OCI-LY1 (cell line): ENCODE measurements around the gene FHOD3.

Source experiments
- H2AFZ ChIP-seq: fragments of 200-600 bp; sonication (generic), shearing (Covaris generic); 2 replicates; pipeline ENCODE4 v1.6.0; 2014; ENCODE audit warnings: antibody characterized with exemption, mild to moderate bottlenecking, low read length
- H3F3A ChIP-seq: fragments of 200-600 bp; sonication (generic), shearing (Covaris generic); 2 replicates; pipeline ENCODE4 v1.6.0; 2014; ENCODE audit warnings: mild to moderate bottlenecking, antibody characterized with exemption, low read length, moderate library complexity; ENCODE audit not compliant: insufficient read depth
- H3K27ac ChIP-seq: fragments of 200-600 bp; sonication (generic); 2 replicates; pipeline ENCODE4 v1.5.1; 2014; ENCODE audit warnings: low read length, mixed run types, mild to moderate bottlenecking, low read depth; ENCODE audit not compliant: poor library complexity, severe bottlenecking
- H3K27me3 ChIP-seq: fragments of 200-600 bp; sonication (generic); 2 replicates; pipeline ENCODE4 v1.6.0; 2014; ENCODE audit warnings: antibody characterized with exemption, mild to moderate bottlenecking, low read length, moderate library complexity; ENCODE audit not compliant: insufficient read depth
- H3K36me3 ChIP-seq: fragments of 200-600 bp; sonication (generic); 2 replicates; pipeline ENCODE4 v1.6.1; 2014; ENCODE audit warnings: mild to moderate bottlenecking, antibody characterized with exemption, low read length, moderate library complexity, mixed read lengths; ENCODE audit not compliant: insufficient read depth
- H3K4me1 ChIP-seq: fragments of 200-600 bp; sonication (generic); 2 replicates; pipeline ENCODE4 v1.5.1; 2014; ENCODE audit warnings: mild to moderate bottlenecking, low read length, moderate library complexity; ENCODE audit not compliant: insufficient read depth, severe bottlenecking
- H3K4me2 ChIP-seq: fragments of 200-600 bp; sonication (generic), shearing (Covaris generic); 2 replicates; pipeline ENCODE4 v1.6.1; 2014; ENCODE audit warnings: low read length
- H3K4me3 ChIP-seq: fragments of 200-600 bp; sonication (generic); 2 replicates; pipeline ENCODE4 v1.5.1; 2014; ENCODE audit warnings: low read length, low read depth, mild to moderate bottlenecking, mixed read lengths; ENCODE audit not compliant: poor library complexity, severe bottlenecking
- H3K79me2 ChIP-seq: fragments of 200-600 bp; shearing (Covaris generic); 2 replicates; pipeline ENCODE4 v1.6.1; 2016; ENCODE audit warnings: mixed run types, low read length, mixed read lengths; ENCODE audit not compliant: insufficient read depth
- H3K9ac ChIP-seq: fragments of 200-600 bp; sonication (generic), shearing (Covaris generic); 2 replicates; pipeline ENCODE4 v1.6.1; 2014; ENCODE audit warnings: mild to moderate bottlenecking, low read length, mixed read lengths
- H3K9me2 ChIP-seq: fragments of 200-600 bp; sonication (generic), shearing (Covaris generic); 2 replicates; pipeline ENCODE4 v1.6.1; 2014; ENCODE audit warnings: low read depth, mild to moderate bottlenecking, low read length, mixed read lengths
- H3K9me3 ChIP-seq: fragments of 200-600 bp; shearing (Covaris generic); 2 replicates; pipeline ENCODE4 v1.6.1; 2014; ENCODE audit warnings: low read length, mixed read lengths
- H4K20me1 ChIP-seq: fragments of 200-600 bp; sonication (generic), shearing (Covaris generic); 2 replicates; pipeline ENCODE4 v1.6.0; 2016; ENCODE audit warnings: mild to moderate bottlenecking, low read length; ENCODE audit not compliant: insufficient read depth
- CTCF ChIP-seq: fragments of 200-600 bp; sonication (generic), shearing (Covaris generic); IDR thresholded peaks from 2 replicates; pipeline ENCODE4 v1.5.1; 2017; ENCODE audit warnings: mild to moderate bottlenecking, antibody characterized with exemption, low read length, moderate library complexity, mixed read lengths
- EZH2 ChIP-seq: fragments of 200-600 bp; sonication (generic), shearing (Covaris generic); IDR thresholded peaks from 2 replicates; pipeline ENCODE4 v1.8.0; 2017; ENCODE audit warnings: borderline replicate concordance, mixed run types, mild to moderate bottlenecking, antibody characterized with exemption, low read length, moderate library complexity, mixed read lengths

FHOD3 gene

GRCh38 chr18:36735130-36735529, 437.6 kb downstream of the FHOD3 start:
- Histone ChIP-seq H3K9me2 (no peaks in the 10 kb centered on the region), H3K27me3 (no peaks in the 10 kb centered on the region), H3F3A (no peaks in the 10 kb centered on the region), H4K20me1 (no peaks in the 10 kb centered on the region), H3K9ac (no peak overlapping the region), H2AFZ (no peak overlapping the region), H3K4me3 (no peak overlapping the region), H3K4me2 (peak overlapping the region; percentile 36; the same call in 1 of the 2 replicates), H3K9me3 (peaks cover 3% of the 10 kb centered on the region; the same call in 1 of the 2 replicates), H3K4me1 (peaks cover 38% of the 10 kb centered on the region), H3K79me2 (no peaks in the 10 kb centered on the region), H3K36me3 (no peaks in the 10 kb centered on the region), H3K27ac (peak overlapping the region; percentile 77)
- TF ChIP-seq CTCF (no peak), EZH2 (no peak)

GRCh38 chr18:36736094-36736493, 438.6 kb downstream of the FHOD3 start:
- Histone ChIP-seq H3K27ac (peak overlapping the region; percentile 77), H3K4me1 (peaks cover 38% of the 10 kb centered on the region), H3K27me3 (no peaks in the 10 kb centered on the region), H3F3A (no peaks in the 10 kb centered on the region), H2AFZ (no peak overlapping the region), H3K9ac (no peak overlapping the region), H3K4me2 (no peak overlapping the region), H3K4me3 (no peak overlapping the region), H4K20me1 (no peaks in the 10 kb centered on the region), H3K9me3 (peaks cover 3% of the 10 kb centered on the region; the same call in 1 of the 2 replicates), H3K79me2 (no peaks in the 10 kb centered on the region), H3K9me2 (no peaks in the 10 kb centered on the region), H3K36me3 (no peaks in the 10 kb centered on the region)
- TF ChIP-seq EZH2 (no peak), CTCF (no peak)

GRCh38 chr18:36737316-36737715, 439.8 kb downstream of the FHOD3 start:
- no peaks in the 10 kb centered on the region for H3K9me3 ChIP-seq

GRCh38 chr18:36744261-36744876, 446.9 kb downstream of the FHOD3 start:
- no peaks in the 10 kb centered on the region for H3K9me3 ChIP-seq
- no peaks in the 10 kb centered on the region for H3K36me3 ChIP-seq
- no peak overlapping the region for H3K4me2 ChIP-seq
- no peaks in the 10 kb centered on the region for H3K9me2 ChIP-seq
- no peak for TF ChIP-seq CTCF
- no peak for TF ChIP-seq EZH2
- H3K27ac ChIP-seq = no peak overlapping the region
- no peak overlapping the region for H2AFZ ChIP-seq
- H3K4me3 ChIP-seq = no peak overlapping the region
- H3K4me1 ChIP-seq = no peaks in the 10 kb centered on the region
- H3K27me3 ChIP-seq = peaks cover 3% of the 10 kb centered on the region; the same call in 1 of the 2 replicates
- H3K79me2 ChIP-seq = no peaks in the 10 kb centered on the region
- H3K9ac ChIP-seq = no peak overlapping the region
- H4K20me1 ChIP-seq = no peaks in the 10 kb centered on the region
- no peaks in the 10 kb centered on the region for H3F3A ChIP-seq

More at GRCh38 chr18:36737316-36737715, 439.8 kb downstream of the FHOD3 start:
- Histone ChIP-seq H3K79me2 (no peaks in the 10 kb centered on the region), H3K4me3 (no peak overlapping the region), H3F3A (no peaks in the 10 kb centered on the region), H3K9me2 (no peaks in the 10 kb centered on the region), H4K20me1 (no peaks in the 10 kb centered on the region), H3K27ac (no peak overlapping the region), H3K9ac (no peak overlapping the region), H2AFZ (no peak overlapping the region), H3K4me1 (peaks cover 38% of the 10 kb centered on the region), H3K4me2 (no peak overlapping the region), H3K36me3 (no peaks in the 10 kb centered on the region), H3K27me3 (no peaks in the 10 kb centered on the region)
- no peak for TF ChIP-seq EZH2
